K562 (cell line): Measurements from ENCODE around the gene ACSS2. TPM values are rescaled to one million over a fixed set of nuclear protein-coding genes. Genes with fewer than 3 reads are reported as not detected.

ENCODE experiments used
- CCNT2 ChIP-seq: IDR thresholded peaks from 2 replicates; pipeline ENCODE4 v1.6.1; 2011; ENCODE audit warnings: borderline replicate concordance, low read depth, mild to moderate bottlenecking, moderate library complexity, mixed read lengths, low read length; ENCODE audit not compliant: insufficient read length; ENCODE audit errors: extremely low read depth
- DNMT1 ChIP-seq: fragments of 450-650 bp; IDR thresholded peaks from 2 replicates; pipeline ENCODE4 v1.6.1; 2016; ENCODE audit warnings: antibody characterized with exemption, mild to moderate bottlenecking
- FOXJ3 ChIP-seq: sonication (generic); formaldehyde crosslinking; IDR thresholded peaks from 2 replicates; pipeline ENCODE4 v1.4.0; 2020; ENCODE audit warnings: mild to moderate bottlenecking, missing genetic modification reagents
- HCFC1 ChIP-seq: IDR thresholded peaks from 2 replicates; pipeline ENCODE4 v1.6.1; 2012; ENCODE audit warnings: low read depth, low read length, improper control_type of control experiment
- HMG20A ChIP-seq: fragments of 450-650 bp; formaldehyde crosslinking; conservative IDR thresholded peaks from 2 replicates; pipeline ENCODE4 v1.4.0; 2020; ENCODE audit warnings: mild to moderate bottlenecking, mixed read lengths
- HNRNPUL1 ChIP-seq: fragments of 200-400 bp; formaldehyde crosslinking; IDR thresholded peaks from 2 replicates; pipeline ENCODE4 v1.6.1; 2017; ENCODE audit warnings: low read length
- JUND ChIP-seq, 2 experiments: IDR thresholded peaks; 2 replicates in 1 of 2; 3 replicates in 1 of 2; pipeline ENCODE4 v1.6.1; 2011; ENCODE audit warnings: borderline replicate concordance in 2 of 2, low read depth in 2 of 2, low read length in 2 of 2, improper control_type of control experiment in 1 of 2, missing biosample characterization in 1 of 2, missing genetic modification characterization in 1 of 2, missing genetic modification reagents in 1 of 2
- KLF10 ChIP-seq: fragments of 250-450 bp; sonication (Bioruptor Pico); IDR thresholded peaks from 2 replicates; pipeline ENCODE4 v1.6.1; 2021; ENCODE audit warnings: matching md5 sums
- NONO ChIP-seq, 2 experiments: fragments of 200-400 bp in 1 of 2; fragments of 450-650 bp in 1 of 2; formaldehyde crosslinking in 1 of 2; IDR thresholded peaks; 2 replicates each; pipeline ENCODE4 v1.6.1; 2017; ENCODE audit warnings: low read depth in 2 of 2, mild to moderate bottlenecking in 2 of 2, moderate library complexity in 2 of 2, low read length in 1 of 2
- PCBP1 ChIP-seq: fragments of 200-400 bp; formaldehyde crosslinking; IDR thresholded peaks from 2 replicates; pipeline ENCODE4 v1.6.1; 2018; ENCODE audit warnings: mild to moderate bottlenecking, low read depth, low read length; ENCODE audit not compliant: poor library complexity, severe bottlenecking
- RBM15 ChIP-seq: fragments of 200-400 bp; formaldehyde crosslinking; IDR thresholded peaks from 2 replicates; pipeline ENCODE4 v1.6.1; 2018; ENCODE audit warnings: mild to moderate bottlenecking, low read length, moderate library complexity; ENCODE audit not compliant: insufficient read depth
- SP2 ChIP-seq: IDR thresholded peaks from 2 replicates; pipeline ENCODE4 v1.6.1; 2011; ENCODE audit warnings: mild to moderate bottlenecking, low read depth, low read length, moderate library complexity; ENCODE audit not compliant: poor library complexity, severe bottlenecking; ENCODE audit errors: extremely low read depth
- SRSF1 ChIP-seq: fragments of 200-400 bp; formaldehyde crosslinking; IDR thresholded peaks from 2 replicates; pipeline ENCODE4 v1.6.1; 2017; ENCODE audit warnings: mild to moderate bottlenecking, low read depth, low read length, moderate library complexity
- TAF9B ChIP-seq: fragments of 450-650 bp; IDR thresholded peaks from 2 replicates; pipeline ENCODE4 v1.6.1; 2018; ENCODE audit warnings: mild to moderate bottlenecking; ENCODE audit not compliant: partially characterized antibody
- TEAD2 ChIP-seq: fragments of 450-650 bp; IDR thresholded peaks from 2 replicates; pipeline ENCODE4 v1.6.1; 2016; ENCODE audit warnings: missing genetic modification characterization, control low read depth, missing compliant biosample characterization
- TOE1 ChIP-seq, 2 experiments: fragments of 450-650 bp in 1 of 2; sonication (generic) in 1 of 2; formaldehyde crosslinking in 1 of 2; IDR thresholded peaks; 2 replicates each; pipeline versions ENCODE4 v1.7.1 to v1.8.0; 2016 to 2022; ENCODE audit warnings: borderline replicate concordance in 2 of 2, mild to moderate bottlenecking in 2 of 2, antibody characterized with exemption in 1 of 2, inconsistent platforms in 1 of 2, low read depth in 1 of 2, missing genetic modification reagents in 1 of 2, moderate library complexity in 1 of 2
- ZNF121 ChIP-seq: sonication (generic); formaldehyde crosslinking; conservative IDR thresholded peaks from 2 replicates; pipeline ENCODE4 v1.8.0; 2022; ENCODE audit warnings: missing genetic modification reagents
- ZNF217 ChIP-seq: sonication (generic); formaldehyde crosslinking; IDR thresholded peaks from 2 replicates; pipeline ENCODE4 v1.8.0; 2022; ENCODE audit warnings: mild to moderate bottlenecking, missing genetic modification reagents
- ZNF253 ChIP-seq: fragments of 250-450 bp; sonication (Bioruptor Pico); conservative IDR thresholded peaks from 2 replicates; pipeline ENCODE4 v1.6.1; 2021; ENCODE audit warnings: mild to moderate bottlenecking
- ZNF395 ChIP-seq: fragments of 200-800 bp; sonication (Bioruptor generic); IDR thresholded peaks from 2 replicates; pipeline ENCODE4 v1.6.1; 2017; ENCODE audit warnings: missing genetic modification characterization, missing compliant biosample characterization
- ZNF444 ChIP-seq: fragments of 250-450 bp; sonication (Bioruptor Pico); IDR thresholded peaks from 2 replicates; pipeline ENCODE4 v1.4.0; 2020; ENCODE audit warnings: mild to moderate bottlenecking, moderate library complexity
- polyA plus RNA-seq, 8 experiments: library from polyadenylated mRNA; depleted of rRNA in 4 of 8; stranded (reverse) in 5 of 8; unstranded in 3 of 8; fragments of >200 nt; fragmentation: Nextera tagmentation in 2 of 8; fragmentation: Illumina TruSeq in 1 of 8; extraction: Ambion mirVana in 2 of 8; extraction: Trizol in 1 of 8; gene quantifications; 2 replicates each; pipeline versions ENCODE4 v1.2.1 to v1.2.3, GENCODE V29; 2011 to 2014; ENCODE audit warnings: inconsistent platforms in 1 of 8, missing spikeins in 1 of 8
- total RNA-seq, 7 experiments: library from RNA; depleted of rRNA in 6 of 7; stranded (reverse); fragments of >200 nt in 6 of 7; fragmentation: Illumina TruSeq in 2 of 7; extraction: Trizol in 2 of 7; gene quantifications; 2 replicates each; pipeline versions ENCODE4 v1.2.1 to v1.2.3, GENCODE V29; 2011 to 2021; ENCODE audit warnings: low replicate concordance in 1 of 7
- TF ChIP-seq, protein P1 (sequence below): fragments of 250-450 bp; sonication (Bioruptor Pico); IDR thresholded peaks from 2 replicates; pipeline ENCODE4 v1.8.0; 2022; ENCODE audit warnings: moderate library complexity, mild to moderate bottlenecking, inconsistent platforms
- TF ChIP-seq, protein P2 (sequence below): sonication (generic); formaldehyde crosslinking; IDR thresholded peaks from 2 replicates; pipeline ENCODE4 v1.8.0; 2022; ENCODE audit warnings: mild to moderate bottlenecking, missing genetic modification reagents

ACSS2 gene
- total and polyA plus RNA-seq, 9 of the 15 experiments (the other 6 are each of a cell fraction or from before 2014, with no cell fraction given) = 21.9 to 246 (median 66.2) TPM

DNA sequence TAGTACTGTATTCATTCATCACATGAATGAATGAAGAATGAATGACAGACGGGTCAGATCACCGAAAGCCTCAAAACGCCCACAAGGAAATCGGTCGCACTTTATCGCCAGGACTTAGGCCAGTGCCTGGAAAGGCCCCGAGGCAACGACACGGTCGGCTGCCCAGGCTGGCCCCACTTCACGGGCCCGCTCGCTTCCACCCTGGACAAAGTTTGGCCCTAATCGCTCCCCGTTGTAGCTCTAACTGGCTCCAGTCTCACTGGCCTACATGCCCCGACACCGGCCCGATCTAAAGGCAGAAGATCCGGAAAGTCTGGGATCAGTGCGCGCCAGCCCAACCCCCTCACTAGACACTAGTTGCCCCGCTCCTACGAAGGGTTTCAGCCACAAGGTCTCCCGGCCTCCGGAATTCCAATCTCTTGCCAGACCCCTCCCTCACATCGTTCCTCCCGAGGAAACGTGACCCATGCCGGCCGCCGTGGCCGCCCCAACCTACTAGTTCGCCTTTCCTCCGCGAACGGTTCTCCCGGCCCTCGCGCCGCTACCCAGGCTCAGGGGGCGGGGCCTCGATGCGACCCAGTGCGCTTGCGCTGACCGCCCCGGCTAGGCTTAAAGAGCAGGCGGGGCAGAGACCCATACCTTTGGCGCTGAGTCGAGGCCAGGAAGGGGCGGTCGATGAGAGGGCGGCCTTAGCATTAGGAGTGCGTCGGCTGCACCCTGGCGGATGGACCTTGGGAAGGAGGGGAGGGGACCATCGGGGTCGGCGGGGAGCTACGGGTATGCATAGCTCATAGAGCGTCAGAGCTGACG is 79.0 kb downstream of the ACSS2 start, which contains the start of the genes GSS and MYH7B (continued):
- TF ChIP-seq HNRNPUL1 = no peak
- TF ChIP-seq SRSF1 = no peak
- TF ChIP-seq HCFC1 = 0 out of 2 replicates have a peak, but pooled peaks have one; percentile 37
- TF ChIP-seq KLF10 (CRISPR knock-in tag) = no peak
- no peak for TF ChIP-seq ZNF121 (CRISPR knock-in tag)
- TF ChIP-seq, protein P1, sequence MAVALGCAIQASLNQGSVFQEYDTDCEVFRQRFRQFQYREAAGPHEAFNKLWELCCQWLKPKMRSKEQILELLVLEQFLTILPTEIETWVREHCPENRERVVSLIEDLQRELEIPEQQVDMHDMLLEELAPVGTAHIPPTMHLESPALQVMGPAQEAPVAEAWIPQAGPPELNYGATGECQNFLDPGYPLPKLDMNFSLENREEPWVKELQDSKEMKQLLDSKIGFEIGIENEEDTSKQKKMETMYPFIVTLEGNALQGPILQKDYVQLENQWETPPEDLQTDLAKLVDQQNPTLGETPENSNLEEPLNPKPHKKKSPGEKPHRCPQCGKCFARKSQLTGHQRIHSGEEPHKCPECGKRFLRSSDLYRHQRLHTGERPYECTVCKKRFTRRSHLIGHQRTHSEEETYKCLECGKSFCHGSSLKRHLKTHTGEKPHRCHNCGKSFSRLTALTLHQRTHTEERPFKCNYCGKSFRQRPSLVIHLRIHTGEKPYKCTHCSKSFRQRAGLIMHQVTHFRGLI = no peak
- TF ChIP-seq TOE1 (IDR thresholded peaks at IDR 0.05; ENCODE audit: borderline replicate concordance) = peak; percentile 83; the same call in 1 of the 2 replicates
- no peak; the same call in 1 of the 2 replicates for TF ChIP-seq TOE1 (CRISPR knock-in tag; IDR thresholded peaks at IDR 0.05; ENCODE audit: borderline replicate concordance, low read depth)
- TF ChIP-seq RBM15 = no peak
- TF ChIP-seq ZNF444 (CRISPR knock-in tag) = no peak
- peak in 1 of 2 experiments; percentile 30; a peak in 1 of 4 replicates for TF ChIP-seq NONO (IDR thresholded peaks at IDR 0.05; ENCODE audit: low read depth in 2 of 2, low read length in 1 of 2)
- no peak for TF ChIP-seq FOXJ3
- no peak for TF ChIP-seq JUND (IDR thresholded peaks at IDR 0.05; ENCODE audit: borderline replicate concordance, low read depth, low read length)
- TF ChIP-seq JUND (tag; IDR thresholded peaks at IDR 0.05; ENCODE audit: borderline replicate concordance, low read depth, low read length) = peak; percentile 34; the same call in 1 of the 3 replicates
- TF ChIP-seq DNMT1 = no peak
- TF ChIP-seq SP2 = no peak
- no peak for TF ChIP-seq ZNF253 (CRISPR knock-in tag)
- 0 out of 2 replicates have a peak, but pooled peaks have one; percentile 38 for TF ChIP-seq TEAD2 (tag)
- peak; percentile 27 for TF ChIP-seq CCNT2
- peak; percentile 95 for TF ChIP-seq TAF9B
- TF ChIP-seq, protein P2, sequence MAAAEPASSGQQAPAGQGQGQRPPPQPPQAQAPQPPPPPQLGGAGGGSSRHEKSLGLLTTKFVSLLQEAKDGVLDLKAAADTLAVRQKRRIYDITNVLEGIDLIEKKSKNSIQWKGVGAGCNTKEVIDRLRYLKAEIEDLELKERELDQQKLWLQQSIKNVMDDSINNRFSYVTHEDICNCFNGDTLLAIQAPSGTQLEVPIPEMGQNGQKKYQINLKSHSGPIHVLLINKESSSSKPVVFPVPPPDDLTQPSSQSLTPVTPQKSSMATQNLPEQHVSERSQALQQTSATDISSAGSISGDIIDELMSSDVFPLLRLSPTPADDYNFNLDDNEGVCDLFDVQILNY = peak; percentile 76; the same call in 1 of the 2 replicates
- peak; percentile 53; the same call in 1 of the 2 replicates for TF ChIP-seq ZNF395
- no peak for TF ChIP-seq ZNF217 (CRISPR knock-in tag)
- no peak for TF ChIP-seq PCBP1
- no peak for TF ChIP-seq HMG20A (CRISPR knock-in tag)
